HEK293 (cell line): ENCODE data around the gene LRRC4C.

Experiments
- CTCF ChIA-PET: fragments of 350-600 bp; formaldehyde crosslinking; extraction: SDS; loops from one replicate; lab custom pipeline; 2021; ENCODE audit warnings: antibody characterized with exemption; lab: Yijun Ruan, JAX
- POLR2A ChIA-PET: fragments of 300-600 bp; formaldehyde crosslinking; extraction: SDS; loops from one replicate; lab custom pipeline; 2020; ENCODE audit warnings: antibody characterized with exemption, inconsistent platforms; lab: Yijun Ruan, JAX
- H3K27ac ChIP-seq: fragments of 200-500 bp; sonication (Bioruptor generic); 2 replicates; pipeline ENCODE4 v1.5.1; 2014; ENCODE audit warnings: low read depth, low read length, control low read depth, inconsistent platforms; ENCODE audit errors: extremely low read depth
- H3K36me3 ChIP-seq, 2 experiments: fragments of 200-500 bp in 1 of 2; sonication (Bioruptor generic) in 1 of 2; 1 replicate in 1 of 2; 2 replicates in 1 of 2; pipeline ENCODE4 v1.5.1; 2014 to 2017; ENCODE audit warnings: inconsistent platforms in 2 of 2, low read length in 2 of 2; ENCODE audit not compliant: control insufficient read depth in 2 of 2, insufficient read depth in 1 of 2
- H3K4me1 ChIP-seq: fragments of 200-500 bp; sonication (Bioruptor generic); 2 replicates; pipeline ENCODE4 v1.5.1; 2014; ENCODE audit warnings: mild to moderate bottlenecking, low read length, inconsistent platforms; ENCODE audit not compliant: control insufficient read depth, insufficient read depth
- H3K4me3 ChIP-seq: 2 replicates; pipeline ENCODE4 v1.5.1; 2011; ENCODE audit warnings: low read depth, mild to moderate bottlenecking, control low read depth, low read length, moderate library complexity
- H3K9me3 ChIP-seq: fragments of 200-500 bp; sonication (Bioruptor generic); 2 replicates; pipeline ENCODE4 v1.5.1; 2014; ENCODE audit warnings: low read depth, low read length, inconsistent platforms; ENCODE audit not compliant: control insufficient read depth, insufficient read depth
- EGR2 ChIP-seq: fragments of 450-650 bp; formaldehyde crosslinking; IDR thresholded peaks from 2 replicates; pipeline ENCODE4 v1.5.1; 2016; ENCODE audit warnings: low read depth, missing biosample characterization, missing genetic modification characterization
- GFI1B ChIP-seq: fragments of 450-650 bp; formaldehyde crosslinking; IDR thresholded peaks from 2 replicates; pipeline ENCODE4 v1.5.1; 2016; ENCODE audit warnings: missing biosample characterization, missing genetic modification characterization
- SALL2 ChIP-seq: fragments of 450-650 bp; formaldehyde crosslinking; IDR thresholded peaks from 2 replicates; pipeline ENCODE4 v1.5.0; 2017; ENCODE audit warnings: missing biosample characterization, mild to moderate bottlenecking, missing genetic modification characterization, borderline replicate concordance
- ZBTB20 ChIP-seq: fragments of 450-650 bp; formaldehyde crosslinking; IDR thresholded peaks from 2 replicates; pipeline ENCODE4 v1.5.1; 2016; ENCODE audit warnings: missing biosample characterization, missing genetic modification characterization
- ZFP69B ChIP-seq: fragments of 450-650 bp; formaldehyde crosslinking; IDR thresholded peaks from 2 replicates; pipeline ENCODE4 v1.5.1; 2016; ENCODE audit warnings: missing biosample characterization, missing genetic modification characterization
- ZNF138 ChIP-seq: fragments of 450-650 bp; formaldehyde crosslinking; IDR thresholded peaks from 2 replicates; pipeline ENCODE4 v1.5.1; 2016; ENCODE audit warnings: missing biosample characterization, missing genetic modification characterization, borderline replicate concordance
- ZNF2 ChIP-seq: fragments of 450-650 bp; formaldehyde crosslinking; IDR thresholded peaks from 2 replicates; pipeline ENCODE4 v1.5.1; 2016; ENCODE audit warnings: missing biosample characterization, missing genetic modification characterization
- ZNF24 ChIP-seq: fragments of 450-650 bp; formaldehyde crosslinking; IDR thresholded peaks from 2 replicates; pipeline ENCODE4 v1.5.1; 2016; ENCODE audit warnings: missing biosample characterization, missing genetic modification characterization
- ZNF266 ChIP-seq: fragments of 450-650 bp; formaldehyde crosslinking; IDR thresholded peaks from 2 replicates; pipeline ENCODE4 v1.5.1; 2016; ENCODE audit warnings: missing biosample characterization, missing genetic modification characterization, low read depth
- ZNF37A ChIP-seq: fragments of 450-650 bp; IDR thresholded peaks from 2 replicates; pipeline ENCODE4 v1.5.1; 2018; ENCODE audit warnings: missing biosample characterization, missing genetic modification characterization
- ZNF513 ChIP-seq: fragments of 450-650 bp; IDR thresholded peaks from 2 replicates; pipeline ENCODE4 v1.5.1; 2018; ENCODE audit warnings: missing biosample characterization, missing genetic modification characterization
- ZNF514 ChIP-seq: fragments of 450-650 bp; formaldehyde crosslinking; IDR thresholded peaks from 2 replicates; pipeline ENCODE4 v1.5.1; 2016; ENCODE audit warnings: missing biosample characterization, missing genetic modification characterization
- ZNF548 ChIP-seq: fragments of 450-650 bp; formaldehyde crosslinking; IDR thresholded peaks from 2 replicates; pipeline ENCODE4 v1.5.1; 2016; ENCODE audit warnings: missing biosample characterization, missing genetic modification characterization
- ZNF558 ChIP-seq: fragments of 450-650 bp; formaldehyde crosslinking; IDR thresholded peaks from 2 replicates; pipeline ENCODE4 v1.5.1; 2016; ENCODE audit warnings: missing biosample characterization, missing genetic modification characterization
- ZNF561 ChIP-seq: fragments of 450-650 bp; IDR thresholded peaks from 2 replicates; pipeline ENCODE4 v1.5.1; 2018; ENCODE audit warnings: missing biosample characterization, missing genetic modification characterization, borderline replicate concordance
- ZNF585B ChIP-seq: fragments of 450-650 bp; formaldehyde crosslinking; IDR thresholded peaks from 2 replicates; pipeline ENCODE4 v1.5.1; 2016; ENCODE audit warnings: missing biosample characterization, missing genetic modification characterization
- ZNF626 ChIP-seq: fragments of 450-650 bp; sonication (Bioruptor Pico); formaldehyde crosslinking; IDR thresholded peaks from 2 replicates; pipeline ENCODE4 v1.5.1; 2018; ENCODE audit warnings: missing biosample characterization, missing genetic modification characterization, inconsistent platforms
- ZNF629 ChIP-seq: fragments of 450-650 bp; formaldehyde crosslinking; IDR thresholded peaks from 2 replicates; pipeline ENCODE4 v1.5.1; 2017; ENCODE audit warnings: missing biosample characterization, missing genetic modification characterization
- ZNF639 ChIP-seq: fragments of 450-650 bp; formaldehyde crosslinking; IDR thresholded peaks from 2 replicates; pipeline ENCODE4 v1.5.1; 2016; ENCODE audit warnings: missing biosample characterization, missing genetic modification characterization
- ZNF654 ChIP-seq: fragments of 450-650 bp; formaldehyde crosslinking; IDR thresholded peaks from 2 replicates; pipeline ENCODE4 v1.5.1; 2016; ENCODE audit warnings: low read depth, missing biosample characterization, missing genetic modification characterization
- ZNF660 ChIP-seq: fragments of 450-650 bp; IDR thresholded peaks from 2 replicates; pipeline ENCODE4 v1.5.1; 2018; ENCODE audit warnings: missing biosample characterization, mild to moderate bottlenecking, missing genetic modification characterization
- ZNF677 ChIP-seq: fragments of 450-650 bp; IDR thresholded peaks from 2 replicates; pipeline ENCODE4 v1.5.0; 2018; ENCODE audit warnings: missing biosample characterization, mild to moderate bottlenecking, missing genetic modification characterization, moderate library complexity
- ZNF768 ChIP-seq: fragments of 450-650 bp; formaldehyde crosslinking; IDR thresholded peaks from 2 replicates; pipeline ENCODE4 v1.5.1; 2018; ENCODE audit warnings: missing biosample characterization, mild to moderate bottlenecking, missing genetic modification characterization
- TF ChIP-seq, protein P1 (sequence below): fragments of 450-650 bp; formaldehyde crosslinking; IDR thresholded peaks from 2 replicates; pipeline ENCODE4 v1.5.1; 2016; ENCODE audit warnings: missing biosample characterization, missing genetic modification characterization
- TF ChIP-seq, protein P2 (sequence below): IDR thresholded peaks from 2 replicates; pipeline ENCODE4 v1.6.1; 2011; ENCODE audit warnings: mild to moderate bottlenecking, low read depth, low read length, borderline replicate concordance
- TF ChIP-seq, protein P3 (sequence below): fragments of 450-650 bp; formaldehyde crosslinking; IDR thresholded peaks from 2 replicates; pipeline ENCODE4 v1.5.1; 2016; ENCODE audit warnings: missing biosample characterization, missing genetic modification characterization
- TF ChIP-seq, protein P4 (sequence below): fragments of 450-650 bp; formaldehyde crosslinking; IDR thresholded peaks from 2 replicates; pipeline ENCODE4 v1.5.1; 2017; ENCODE audit warnings: missing biosample characterization, missing genetic modification characterization

Gene LRRC4C

GRCh38 chr11:41333357-41333756, 126.1 kb downstream of the LRRC4C start:
- CTCF ChIA-PET = no interaction called here

DNA sequence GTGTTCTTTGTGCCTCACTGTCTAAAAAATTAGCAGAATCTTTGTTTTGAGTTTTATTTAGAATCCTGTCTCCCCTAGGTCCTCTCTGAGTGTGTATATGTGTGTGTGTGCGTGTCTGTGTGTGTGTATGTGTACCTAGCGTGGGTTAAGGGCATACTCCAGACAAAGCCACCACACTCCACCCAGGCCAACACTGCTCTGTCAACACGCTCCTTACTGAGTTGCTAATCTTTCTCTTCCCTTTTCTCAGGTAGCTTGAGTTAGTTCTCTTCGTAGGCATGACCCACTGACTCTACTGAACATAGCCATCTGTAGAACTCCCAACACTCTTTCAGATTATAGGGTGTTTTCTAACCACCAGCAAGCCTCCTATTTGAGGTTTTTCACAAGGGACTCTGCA, 131.1 kb downstream of the LRRC4C start:
- ChIA-PET CTCF (no interaction called here), POLR2A (no interaction called here)
- H3K4me3 ChIP-seq = no peak overlapping the region
- no peaks in the 10 kb centered on the region for H3K36me3 ChIP-seq
- H3K9me3 ChIP-seq = no peaks in the 10 kb centered on the region
- no peak overlapping the region for H3K27ac ChIP-seq
- TF ChIP-seq ZNF558 (tag by site-specific recombination) (no peak), GFI1B (tag by site-specific recombination) (no peak), ZNF548 (tag by site-specific recombination) (no peak), ZNF639 (tag by site-specific recombination) (no peak), ZNF37A (no peak), ZNF660 (tag by site-specific recombination) (no peak), ZFP69B (tag by site-specific recombination) (no peak)
- TF ChIP-seq, protein P1, sequence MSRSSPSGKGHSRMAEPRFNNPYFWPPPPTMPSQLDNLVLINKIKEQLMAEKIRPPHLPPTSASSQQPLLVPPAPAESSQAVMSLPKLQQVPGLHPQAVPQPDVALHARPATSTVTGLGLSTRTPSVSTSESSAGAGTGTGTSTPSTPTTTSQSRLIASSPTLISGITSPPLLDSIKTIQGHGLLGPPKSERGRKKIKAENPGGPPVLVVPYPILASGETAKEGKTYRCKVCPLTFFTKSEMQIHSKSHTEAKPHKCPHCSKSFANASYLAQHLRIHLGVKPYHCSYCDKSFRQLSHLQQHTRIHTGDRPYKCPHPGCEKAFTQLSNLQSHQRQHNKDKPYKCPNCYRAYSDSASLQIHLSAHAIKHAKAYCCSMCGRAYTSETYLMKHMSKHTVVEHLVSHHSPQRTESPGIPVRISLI = no peak
- H3K4me1 ChIP-seq = no peaks in the 10 kb centered on the region

More at GRCh38 chr11:41333357-41333756, 126.1 kb downstream of the LRRC4C start:
- no peaks in the 10 kb centered on the region for H3K36me3 ChIP-seq
- no peaks in the 10 kb centered on the region for H3K4me1 ChIP-seq
- no peak overlapping the region for H3K4me3 ChIP-seq
- H3K9me3 ChIP-seq = no peaks in the 10 kb centered on the region
- TF ChIP-seq ZNF2 (tag by site-specific recombination) (no peak), ZNF513 (no peak), ZNF677 (tag by site-specific recombination) (no peak), ZNF266 (tag by site-specific recombination) (no peak), ZNF561 (tag by site-specific recombination) (no peak), ZNF138 (tag by site-specific recombination) (no peak), SALL2 (no peak), ZNF585B (tag by site-specific recombination) (no peak), ZNF514 (tag by site-specific recombination) (no peak), ZBTB20 (tag by site-specific recombination) (no peak), ZNF654 (tag by site-specific recombination) (no peak), ZNF24 (no peak), ZNF768 (tag by site-specific recombination) (no peak), EGR2 (tag by site-specific recombination) (no peak), ZNF629 (tag by site-specific recombination) (no peak), ZNF626 (tag by site-specific recombination) (no peak)
- TF ChIP-seq, protein P2, sequence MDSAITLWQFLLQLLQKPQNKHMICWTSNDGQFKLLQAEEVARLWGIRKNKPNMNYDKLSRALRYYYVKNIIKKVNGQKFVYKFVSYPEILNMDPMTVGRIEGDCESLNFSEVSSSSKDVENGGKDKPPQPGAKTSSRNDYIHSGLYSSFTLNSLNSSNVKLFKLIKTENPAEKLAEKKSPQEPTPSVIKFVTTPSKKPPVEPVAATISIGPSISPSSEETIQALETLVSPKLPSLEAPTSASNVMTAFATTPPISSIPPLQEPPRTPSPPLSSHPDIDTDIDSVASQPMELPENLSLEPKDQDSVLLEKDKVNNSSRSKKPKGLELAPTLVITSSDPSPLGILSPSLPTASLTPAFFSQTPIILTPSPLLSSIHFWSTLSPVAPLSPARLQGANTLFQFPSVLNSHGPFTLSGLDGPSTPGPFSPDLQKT = no peak
- TF ChIP-seq, protein P3, sequence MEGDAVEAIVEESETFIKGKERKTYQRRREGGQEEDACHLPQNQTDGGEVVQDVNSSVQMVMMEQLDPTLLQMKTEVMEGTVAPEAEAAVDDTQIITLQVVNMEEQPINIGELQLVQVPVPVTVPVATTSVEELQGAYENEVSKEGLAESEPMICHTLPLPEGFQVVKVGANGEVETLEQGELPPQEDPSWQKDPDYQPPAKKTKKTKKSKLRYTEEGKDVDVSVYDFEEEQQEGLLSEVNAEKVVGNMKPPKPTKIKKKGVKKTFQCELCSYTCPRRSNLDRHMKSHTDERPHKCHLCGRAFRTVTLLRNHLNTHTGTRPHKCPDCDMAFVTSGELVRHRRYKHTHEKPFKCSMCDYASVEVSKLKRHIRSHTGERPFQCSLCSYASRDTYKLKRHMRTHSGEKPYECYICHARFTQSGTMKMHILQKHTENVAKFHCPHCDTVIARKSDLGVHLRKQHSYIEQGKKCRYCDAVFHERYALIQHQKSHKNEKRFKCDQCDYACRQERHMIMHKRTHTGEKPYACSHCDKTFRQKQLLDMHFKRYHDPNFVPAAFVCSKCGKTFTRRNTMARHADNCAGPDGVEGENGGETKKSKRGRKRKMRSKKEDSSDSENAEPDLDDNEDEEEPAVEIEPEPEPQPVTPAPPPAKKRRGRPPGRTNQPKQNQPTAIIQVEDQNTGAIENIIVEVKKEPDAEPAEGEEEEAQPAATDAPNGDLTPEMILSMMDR (tag by site-specific recombination) = no peak
- TF ChIP-seq, protein P4, sequence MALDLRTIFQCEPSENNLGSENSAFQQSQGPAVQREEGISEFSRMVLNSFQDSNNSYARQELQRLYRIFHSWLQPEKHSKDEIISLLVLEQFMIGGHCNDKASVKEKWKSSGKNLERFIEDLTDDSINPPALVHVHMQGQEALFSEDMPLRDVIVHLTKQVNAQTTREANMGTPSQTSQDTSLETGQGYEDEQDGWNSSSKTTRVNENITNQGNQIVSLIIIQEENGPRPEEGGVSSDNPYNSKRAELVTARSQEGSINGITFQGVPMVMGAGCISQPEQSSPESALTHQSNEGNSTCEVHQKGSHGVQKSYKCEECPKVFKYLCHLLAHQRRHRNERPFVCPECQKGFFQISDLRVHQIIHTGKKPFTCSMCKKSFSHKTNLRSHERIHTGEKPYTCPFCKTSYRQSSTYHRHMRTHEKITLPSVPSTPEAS = no peak
- POLR2A ChIA-PET = no interaction called here
- no peak overlapping the region for H3K27ac ChIP-seq
